HepG2 (cell line): Measurements from ENCODE around the gene MPIG6B. TPM values are rescaled to one million over a fixed set of nuclear protein-coding genes. Genes with fewer than 3 reads are reported as not detected.

ENCODE experiments used
- BORCS8-MEF2B ChIP-seq: sonication (generic); formaldehyde crosslinking; IDR thresholded peaks from 2 replicates; pipeline ENCODE4 v1.8.0; 2022; ENCODE audit warnings: mild to moderate bottlenecking, missing genetic modification reagents
- CREB1 ChIP-seq, 2 experiments: fragments of 450-650 bp in 1 of 2; IDR thresholded peaks; 2 replicates each; pipeline ENCODE4 v1.6.1; 2016 to 2017; ENCODE audit warnings: control low read depth in 1 of 2, mild to moderate bottlenecking in 1 of 2, missing compliant biosample characterization in 1 of 2, missing genetic modification characterization in 1 of 2
- FOSL1 ChIP-seq: sonication (generic); formaldehyde crosslinking; IDR thresholded peaks from 2 replicates; pipeline ENCODE4 v1.9.0; 2021; ENCODE audit warnings: missing genetic modification reagents, borderline replicate concordance
- HNRNPL ChIP-seq: fragments of 200-400 bp; formaldehyde crosslinking; IDR thresholded peaks from 2 replicates; pipeline ENCODE4 v1.6.1; 2017; ENCODE audit warnings: mild to moderate bottlenecking, low read depth, low read length
- HNRNPLL ChIP-seq: fragments of 200-400 bp; formaldehyde crosslinking; IDR thresholded peaks from 2 replicates; pipeline ENCODE4 v1.6.1; 2017; ENCODE audit warnings: mild to moderate bottlenecking, low read depth, low read length; ENCODE audit not compliant: poor library complexity, severe bottlenecking
- KDM2A ChIP-seq: sonication (generic); formaldehyde crosslinking; IDR thresholded peaks from 2 replicates; pipeline ENCODE4 v1.4.0; 2020; ENCODE audit warnings: low read depth, missing genetic modification reagents, borderline replicate concordance
- KLF6 ChIP-seq: IDR thresholded peaks from 2 replicates; pipeline ENCODE4 v1.8.0; 2016; ENCODE audit warnings: missing biosample characterization, missing genetic modification reagents
- NONO ChIP-seq, 2 experiments: fragments of 450-650 bp in 1 of 2; sonication (generic) in 1 of 2; formaldehyde crosslinking in 1 of 2; IDR thresholded peaks in 1 of 2; conservative IDR thresholded peaks in 1 of 2; 2 replicates each; pipeline versions ENCODE4 v1.6.1 to v1.8.0; 2017 to 2022; ENCODE audit warnings: mild to moderate bottlenecking in 1 of 2, missing genetic modification reagents in 1 of 2, moderate library complexity in 1 of 2
- SMAD1 ChIP-seq: sonication (generic); formaldehyde crosslinking; IDR thresholded peaks from 2 replicates; pipeline ENCODE4 v1.4.0; 2020; ENCODE audit warnings: missing genetic modification reagents, low read depth, mild to moderate bottlenecking, borderline replicate concordance
- TP53 ChIP-seq: sonication (generic); formaldehyde crosslinking; conservative IDR thresholded peaks from 2 replicates; pipeline ENCODE4 v1.4.0; 2020; ENCODE audit warnings: missing genetic modification reagents
- YEATS4 ChIP-seq: sonication (generic); formaldehyde crosslinking; IDR thresholded peaks from 2 replicates; pipeline ENCODE4 v1.4.0; 2020; ENCODE audit warnings: missing genetic modification reagents, borderline replicate concordance
- ZBTB7A ChIP-seq: sonication (generic); formaldehyde crosslinking; IDR thresholded peaks from 2 replicates; pipeline ENCODE4 v1.8.0; 2022; ENCODE audit warnings: mild to moderate bottlenecking, missing genetic modification reagents
- ZNF180 ChIP-seq: sonication (generic); formaldehyde crosslinking; IDR thresholded peaks from 2 replicates; pipeline ENCODE4 v1.4.0; 2020; ENCODE audit warnings: low read depth, missing genetic modification reagents, borderline replicate concordance
- ZNF468 ChIP-seq: sonication (generic); formaldehyde crosslinking; IDR thresholded peaks from 2 replicates; pipeline ENCODE4 v1.8.0; 2022; ENCODE audit warnings: mild to moderate bottlenecking, moderate library complexity, missing genetic modification reagents
- ZNF484 ChIP-seq: sonication (generic); formaldehyde crosslinking; IDR thresholded peaks from 2 replicates; pipeline ENCODE4 v1.5.1; 2020; ENCODE audit warnings: mild to moderate bottlenecking, low read depth, missing genetic modification reagents, borderline replicate concordance
- ZNF747 ChIP-seq: sonication (generic); formaldehyde crosslinking; IDR thresholded peaks from 2 replicates; pipeline ENCODE4 v1.8.1; 2023; ENCODE audit warnings: missing genetic modification reagents, mild to moderate bottlenecking, borderline replicate concordance
- ZNF772 ChIP-seq: sonication (generic); formaldehyde crosslinking; IDR thresholded peaks from 2 replicates; pipeline ENCODE4 v1.5.0; 2020; ENCODE audit warnings: mild to moderate bottlenecking, missing genetic modification reagents
- ZNF776 ChIP-seq: sonication (generic); formaldehyde crosslinking; IDR thresholded peaks from 2 replicates; pipeline ENCODE4 v1.4.0; 2020; ENCODE audit warnings: mild to moderate bottlenecking, missing genetic modification reagents
- ZNF777 ChIP-seq: sonication (generic); formaldehyde crosslinking; IDR thresholded peaks from 2 replicates; pipeline ENCODE4 v1.4.0; 2020; ENCODE audit warnings: missing genetic modification reagents
- ZNF782 ChIP-seq: sonication (generic); formaldehyde crosslinking; IDR thresholded peaks from 2 replicates; pipeline ENCODE4 v1.4.0; 2020; ENCODE audit warnings: missing genetic modification reagents, mild to moderate bottlenecking, borderline replicate concordance
- polyA plus RNA-seq, 8 experiments: library from polyadenylated mRNA; depleted of rRNA in 3 of 8; stranded (reverse) in 7 of 8; unstranded in 1 of 8; fragments of >200 nt; fragmentation: Illumina TruSeq in 4 of 8; extraction: Trizol in 4 of 8; gene quantifications; 2 replicates each; pipeline versions ENCODE4 v1.2.1 to v1.2.3, GENCODE V29; 2011 to 2016; ENCODE audit warnings: low read depth in 4 of 8, missing spikeins in 1 of 8, mixed read lengths in 1 of 8; ENCODE audit not compliant: insufficient read depth in 1 of 8
- total RNA-seq, 5 experiments: library from RNA; depleted of rRNA; stranded (reverse); fragments of >200 nt; fragmentation: Illumina TruSeq; extraction: Trizol; gene quantifications; 2 replicates each; pipeline ENCODE4 v1.2.3, GENCODE V29; 2016; ENCODE audit warnings: low read depth in 1 of 5
- TF ChIP-seq, protein P1 (sequence below): sonication (generic); formaldehyde crosslinking; IDR thresholded peaks from 2 replicates; pipeline ENCODE4 v1.8.0; 2022; ENCODE audit warnings: mild to moderate bottlenecking, missing genetic modification reagents, moderate library complexity
- TF ChIP-seq, protein P2 (sequence below): sonication (generic); formaldehyde crosslinking; IDR thresholded peaks from 2 replicates; pipeline ENCODE4 v1.5.1; 2020; ENCODE audit warnings: mild to moderate bottlenecking, missing genetic modification reagents

MPIG6B gene
- total and polyA plus RNA-seq, 2 of the 13 experiments (the other 11 are each of a cell fraction or from before 2014, with no cell fraction given) = not detected

DNA sequence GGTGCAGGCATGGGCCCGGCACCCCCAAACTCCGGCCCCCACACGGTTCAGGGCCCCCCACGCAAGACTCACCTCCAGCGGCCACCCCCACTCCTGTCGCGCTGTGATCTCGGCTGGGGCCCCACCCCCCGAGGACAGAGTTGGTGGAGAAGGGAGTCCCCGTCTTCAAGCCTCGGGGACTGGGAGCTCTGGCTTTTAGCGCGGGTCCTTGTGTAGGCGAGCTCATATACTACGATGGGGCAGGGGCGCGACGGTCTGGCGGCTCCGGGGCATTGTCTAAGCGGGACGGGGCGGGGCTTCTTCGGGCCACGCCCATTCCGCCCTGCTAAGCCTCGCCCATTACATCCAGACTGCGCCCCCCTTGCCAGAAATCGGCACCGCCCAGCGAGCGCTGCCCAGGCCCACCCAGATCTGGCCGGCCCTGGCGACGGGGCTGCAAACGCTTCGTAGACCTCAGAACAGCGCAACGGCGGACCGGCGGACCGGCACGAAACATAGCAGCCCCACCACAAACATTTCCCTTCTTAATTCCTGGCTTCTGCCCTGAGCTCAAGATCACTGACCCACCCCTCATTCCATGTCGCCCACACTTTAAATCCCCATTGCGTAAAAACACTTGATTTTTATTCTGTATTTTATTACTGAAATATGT lies 6.9 kb downstream of the MPIG6B start (continued):
- TF ChIP-seq ZNF747 (peak; percentile 67; the same call in 1 of the 2 replicates), CREB1 (IDR thresholded peaks at IDR 0.05) (no peak), CREB1 (CRISPR knock-in tag; IDR thresholded peaks at IDR 0.05) (no peak), SMAD1 (CRISPR knock-in tag) (peak; percentile 26; the same call in 1 of the 2 replicates), ZNF484 (CRISPR knock-in tag) (no peak), ZNF777 (0 out of 2 replicates have a peak, but pooled peaks have one; percentile 27), ZNF180 (CRISPR knock-in tag) (peak; percentile 62; the same call in 1 of the 2 replicates), HNRNPLL (peak; percentile 61), BORCS8-MEF2B (CRISPR knock-in tag) (peak; percentile 65; the same call in 1 of the 2 replicates), YEATS4 (CRISPR knock-in tag) (0 out of 2 replicates have a peak, but pooled peaks have one; percentile 2), ZNF468 (CRISPR knock-in tag) (no peak), TP53 (CRISPR knock-in tag) (0 out of 2 replicates have a peak, but pooled peaks have one; percentile 2), FOSL1 (CRISPR knock-in tag) (0 out of 2 replicates have a peak, but pooled peaks have one; percentile 34), HNRNPL (peak; percentile 88; the same call in 1 of the 2 replicates), ZNF776 (CRISPR knock-in tag) (peak; percentile 61), ZBTB7A (CRISPR knock-in tag) (peak; percentile 60; the same call in 1 of the 2 replicates), KDM2A (peak; percentile 95), NONO (IDR thresholded peaks at IDR 0.05) (no peak), NONO (CRISPR knock-in tag; conservative IDR thresholded peaks at IDR 0.05) (peak; percentile 75; the same call in 1 of the 2 replicates), ZNF772 (peak; percentile 88), KLF6 (CRISPR knock-in tag) (no peak), ZNF782 (CRISPR knock-in tag) (peak; percentile 84; the same call in 1 of the 2 replicates)
- TF ChIP-seq, protein P1, sequence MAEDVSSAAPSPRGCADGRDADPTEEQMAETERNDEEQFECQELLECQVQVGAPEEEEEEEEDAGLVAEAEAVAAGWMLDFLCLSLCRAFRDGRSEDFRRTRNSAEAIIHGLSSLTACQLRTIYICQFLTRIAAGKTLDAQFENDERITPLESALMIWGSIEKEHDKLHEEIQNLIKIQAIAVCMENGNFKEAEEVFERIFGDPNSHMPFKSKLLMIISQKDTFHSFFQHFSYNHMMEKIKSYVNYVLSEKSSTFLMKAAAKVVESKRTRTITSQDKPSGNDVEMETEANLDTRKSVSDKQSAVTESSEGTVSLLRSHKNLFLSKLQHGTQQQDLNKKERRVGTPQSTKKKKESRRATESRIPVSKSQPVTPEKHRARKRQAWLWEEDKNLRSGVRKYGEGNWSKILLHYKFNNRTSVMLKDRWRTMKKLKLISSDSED (CRISPR knock-in tag) = no peak
- TF ChIP-seq, protein P2, sequence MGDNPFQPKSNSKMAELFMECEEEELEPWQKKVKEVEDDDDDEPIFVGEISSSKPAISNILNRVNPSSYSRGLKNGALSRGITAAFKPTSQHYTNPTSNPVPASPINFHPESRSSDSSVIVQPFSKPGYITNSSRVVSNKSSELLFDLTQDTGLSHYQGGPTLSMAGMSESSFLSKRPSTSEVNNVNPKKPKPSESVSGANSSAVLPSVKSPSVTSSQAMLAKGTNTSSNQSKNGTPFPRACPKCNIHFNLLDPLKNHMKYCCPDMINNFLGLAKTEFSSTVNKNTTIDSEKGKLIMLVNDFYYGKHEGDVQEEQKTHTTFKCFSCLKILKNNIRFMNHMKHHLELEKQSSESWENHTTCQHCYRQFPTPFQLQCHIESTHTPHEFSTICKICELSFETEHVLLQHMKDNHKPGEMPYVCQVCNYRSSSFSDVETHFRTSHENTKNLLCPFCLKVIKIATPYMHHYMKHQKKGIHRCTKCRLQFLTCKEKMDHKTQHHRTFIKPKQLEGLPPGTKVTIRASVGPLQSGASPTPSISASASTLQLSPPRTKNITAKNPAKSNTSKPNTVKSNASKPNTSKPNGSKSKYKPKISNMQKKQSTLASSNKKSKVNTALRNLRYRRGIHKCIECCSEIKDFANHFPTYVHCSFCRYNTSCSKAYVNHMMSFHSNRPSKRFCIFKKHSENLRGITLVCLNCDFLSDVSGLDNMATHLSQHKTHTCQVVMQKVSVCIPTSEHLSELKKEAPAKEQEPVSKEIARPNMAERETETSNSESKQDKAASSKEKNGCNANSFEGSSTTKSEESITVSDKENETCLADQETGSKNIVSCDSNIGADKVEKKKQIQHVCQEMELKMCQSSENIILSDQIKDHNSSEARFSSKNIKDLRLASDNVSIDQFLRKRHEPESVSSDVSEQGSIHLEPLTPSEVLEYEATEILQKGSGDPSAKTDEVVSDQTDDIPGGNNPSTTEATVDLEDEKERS (CRISPR knock-in tag) = peak; percentile 31
